Stimulated activated naive B cell treated with anti-CD40 and anti-IgM and Interleukin-4, amounts not matched to agents 10 μg/mL and 1 μg/mL and 100 μg/mL, for 72 hours (primary cell): ENCODE measurements around the gene APOBEC3A.
"Not testable (repeated sequence)": the region's sequence is repeated elsewhere in the genome, so short reads cannot be mapped to it uniquely, and the experiment has no call there.

Source experiments
- ATAC-seq, 2 donors: fragments of 150-1000 bp; cut with Tn5 transposase; replicated peaks; 2 replicates each; pipeline ENCODE4 v1.10.0; 2021; ENCODE audit warnings: moderate library complexity in 1 of 2
- DNase-seq: peaks from one replicate; pipeline ENCODE4 v3.0.0; 2021
- H3K27ac Mint-ChIP-seq: one replicate; pipeline ENCODE4 v1.8.0; 2022; ENCODE audit warnings: mild to moderate bottlenecking, mixed read lengths
- H3K27me3 Mint-ChIP-seq, 2 donors: one replicate each; pipeline ENCODE4 v1.8.0; 2022; ENCODE audit warnings: mixed read lengths in 2 of 2
- H3K36me3 Mint-ChIP-seq, 2 donors: one replicate each; pipeline ENCODE4 v1.8.0; 2022; ENCODE audit warnings: mixed read lengths in 2 of 2, mild to moderate bottlenecking in 1 of 2
- H3K4me1 Mint-ChIP-seq, 2 donors: one replicate each; pipeline ENCODE4 v1.8.0; 2022; ENCODE audit warnings: mixed read lengths in 2 of 2, mild to moderate bottlenecking in 1 of 2
- H3K4me3 Mint-ChIP-seq, 2 donors: one replicate each; pipeline ENCODE4 v1.8.0; 2022; ENCODE audit warnings: mild to moderate bottlenecking in 2 of 2, mixed read lengths in 2 of 2, moderate library complexity in 1 of 2
- H3K9me3 Mint-ChIP-seq, 2 donors: one replicate each; pipeline ENCODE4 v1.8.0; 2022; ENCODE audit warnings: mixed read lengths in 2 of 2, mild to moderate bottlenecking in 1 of 2

The APOBEC3A gene

DNA sequence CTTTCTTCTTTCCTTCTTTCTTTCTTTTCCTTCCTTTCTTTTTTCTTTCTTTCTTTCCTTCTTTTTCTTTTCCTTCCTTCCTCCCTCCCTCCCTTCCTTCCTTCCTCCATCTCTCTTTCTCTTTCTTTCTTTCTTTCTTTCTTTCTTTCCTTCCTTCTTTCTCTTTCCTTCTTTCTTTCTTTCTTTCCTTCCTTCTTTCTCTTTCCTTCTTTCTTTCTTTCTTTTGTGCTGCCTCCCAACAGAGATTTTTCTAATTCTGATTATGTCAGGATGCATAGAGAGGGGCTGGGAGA lies 1.2 kb downstream of the APOBEC3A start:
- H3K4me3 Mint-ChIP-seq, ATAC-seq, H3K36me3 Mint-ChIP-seq, DNase-seq, H3K9me3 Mint-ChIP-seq, H3K27ac Mint-ChIP-seq: not testable (repeated sequence)
- peaks cover 7 to 39% of the 10 kb centered on the region in 2 donors for H3K27me3 Mint-ChIP-seq
- H3K4me1 Mint-ChIP-seq, result peaks cover 23 to 24% of the 10 kb centered on the region in 2 donors

DNA sequence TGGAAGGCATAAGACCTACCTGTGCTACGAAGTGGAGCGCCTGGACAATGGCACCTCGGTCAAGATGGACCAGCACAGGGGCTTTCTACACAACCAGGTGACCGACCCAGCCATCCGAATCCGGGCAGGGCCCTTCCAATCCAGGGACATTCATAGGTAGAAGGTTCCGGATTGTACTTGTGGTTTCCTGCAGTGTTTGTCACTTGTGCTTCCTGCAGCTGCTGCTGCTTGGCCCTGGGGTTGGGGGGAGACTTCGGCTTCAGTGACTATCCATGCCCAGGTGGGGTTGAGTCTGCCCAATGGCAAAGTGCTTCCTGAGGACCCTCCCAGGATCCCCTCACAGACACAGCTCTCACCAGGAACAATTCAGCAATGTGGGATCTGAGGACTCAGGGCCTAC lies 2.2 kb downstream of the APOBEC3A start:
- H3K4me1 Mint-ChIP-seq, result peaks cover 15 to 16% of the 10 kb centered on the region in 2 donors
- H3K9me3 Mint-ChIP-seq, result no peaks in the 10 kb centered on the region
- ATAC-seq (no peak), DNase-seq (no peak)
- no peak overlapping the region for H3K27ac Mint-ChIP-seq
- H3K27me3 Mint-ChIP-seq, result peaks cover 7 to 39% of the 10 kb centered on the region in 2 donors
- H3K4me3 Mint-ChIP-seq, result no peak overlapping the region
- H3K36me3 Mint-ChIP-seq, result no peaks in the 10 kb centered on the region

DNA sequence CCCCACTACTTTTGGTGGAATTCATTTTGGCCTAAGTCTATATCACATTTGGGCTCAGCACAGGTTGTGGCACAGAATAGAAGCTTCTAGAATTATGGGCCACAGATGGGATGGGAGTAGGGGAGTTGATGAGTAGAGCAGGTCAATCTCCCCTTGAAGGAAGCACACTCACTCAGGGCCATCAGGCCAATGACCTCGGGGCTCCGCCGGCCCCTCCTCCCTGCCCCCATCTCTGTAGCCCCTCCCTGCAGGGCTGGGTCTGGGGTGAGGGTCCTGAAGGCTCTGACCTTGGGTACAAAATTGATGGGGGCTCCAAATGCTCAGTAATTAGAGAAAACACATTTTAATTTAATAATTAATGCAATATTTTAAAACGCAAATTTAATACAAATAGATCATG lies 3.3 kb downstream of the APOBEC3A start:
- H3K9me3 Mint-ChIP-seq, H3K4me3 Mint-ChIP-seq, DNase-seq, H3K27ac Mint-ChIP-seq, ATAC-seq, H3K36me3 Mint-ChIP-seq: not testable (repeated sequence)
- H3K27me3 Mint-ChIP-seq, result peaks cover 7 to 38% of the 10 kb centered on the region in 2 donors
- peaks cover 14 to 16% of the 10 kb centered on the region in 2 donors for H3K4me1 Mint-ChIP-seq

DNA sequence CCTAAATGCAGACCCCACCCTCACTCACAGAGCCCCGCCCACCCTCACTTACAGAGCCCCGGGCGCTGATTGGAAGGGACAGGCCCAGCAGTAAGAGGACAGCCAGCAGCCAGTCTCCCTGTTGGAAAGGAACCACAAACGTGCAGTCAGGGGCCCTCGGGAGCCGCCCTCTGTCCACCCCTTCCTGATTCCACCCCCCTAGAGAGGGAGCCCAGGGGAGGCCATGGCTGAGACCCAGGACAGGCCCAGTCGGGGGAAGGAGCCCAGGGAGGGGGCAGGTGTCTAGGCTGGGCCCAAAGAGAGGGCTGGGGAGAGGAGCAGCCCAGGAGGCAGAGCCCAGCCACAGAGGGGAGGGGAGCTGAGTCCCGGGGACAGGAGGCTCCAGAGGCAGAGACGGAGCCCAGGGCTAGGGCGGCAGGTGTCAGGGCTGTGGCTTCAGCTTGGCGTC lies 5.9 kb downstream of the APOBEC3A start:
- not testable (repeated sequence) for H3K9me3 Mint-ChIP-seq, H3K27ac Mint-ChIP-seq, DNase-seq, H3K36me3 Mint-ChIP-seq, H3K4me3 Mint-ChIP-seq, ATAC-seq
- Mint-ChIP-seq H3K27me3 (peaks cover 10 to 16% of the 10 kb centered on the region in 2 donors), H3K4me1 (peaks cover 9 to 17% of the 10 kb centered on the region in 2 donors)

DNA sequence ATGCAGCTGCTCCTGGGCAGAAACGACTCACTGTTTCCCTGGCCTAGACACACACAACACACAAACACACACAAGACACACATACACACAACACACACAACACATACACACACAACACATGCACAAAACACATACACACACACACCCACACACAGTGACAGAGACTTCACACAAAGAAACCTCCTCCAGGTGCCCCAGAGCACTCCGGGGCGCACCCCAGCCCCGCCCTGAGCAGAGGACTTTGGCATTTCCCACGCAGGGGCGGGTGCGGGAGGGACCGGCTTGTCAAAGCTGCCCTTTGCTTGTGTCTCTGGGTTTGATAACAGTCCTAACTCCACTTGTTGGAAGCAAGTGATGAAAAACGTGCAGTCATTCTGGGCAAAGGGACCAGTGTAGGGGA lies 6.5 kb downstream of the APOBEC3A start:
- Mint-ChIP-seq H3K4me1 (peaks cover 9 to 18% of the 10 kb centered on the region in 2 donors), H3K36me3 (no peaks in the 10 kb centered on the region), H3K27me3 (peaks cover 7 to 10% of the 10 kb centered on the region in 2 donors), H3K4me3 (no peak overlapping the region), H3K9me3 (no peaks in the 10 kb centered on the region), H3K27ac (no peak overlapping the region)
- DNase-seq (no peak), ATAC-seq (no peak)

DNA sequence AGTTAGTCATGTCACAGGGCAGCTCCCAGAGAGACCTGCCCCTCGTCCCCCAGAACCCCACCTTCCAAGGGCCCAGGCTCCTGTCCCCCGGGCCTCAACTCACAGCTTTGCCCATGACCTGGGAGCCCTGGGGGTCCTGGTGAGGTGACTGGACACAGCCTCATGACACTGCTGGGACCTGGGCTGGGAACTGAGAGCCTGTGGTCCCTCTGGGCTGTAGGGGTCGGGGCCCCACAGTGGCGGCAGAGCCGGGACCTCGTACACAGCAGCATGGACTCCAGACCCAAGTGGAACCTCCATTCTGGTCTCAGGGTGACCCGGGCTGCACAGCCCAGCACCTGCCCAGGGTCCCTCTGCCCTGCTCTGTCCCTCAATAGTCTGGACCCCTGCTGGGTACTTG lies 6.9 kb downstream of the APOBEC3A start:
- H3K9me3 Mint-ChIP-seq, result no peaks in the 10 kb centered on the region
- no peaks in the 10 kb centered on the region for H3K36me3 Mint-ChIP-seq
- ATAC-seq (no peak), DNase-seq (no peak)
- peaks cover 9 to 10% of the 10 kb centered on the region in 2 donors for H3K27me3 Mint-ChIP-seq
- peak overlapping the region; percentile 47 for H3K27ac Mint-ChIP-seq
- H3K4me3 Mint-ChIP-seq, result no peak overlapping the region
- peaks cover 9 to 18% of the 10 kb centered on the region in 2 donors for H3K4me1 Mint-ChIP-seq

DNA sequence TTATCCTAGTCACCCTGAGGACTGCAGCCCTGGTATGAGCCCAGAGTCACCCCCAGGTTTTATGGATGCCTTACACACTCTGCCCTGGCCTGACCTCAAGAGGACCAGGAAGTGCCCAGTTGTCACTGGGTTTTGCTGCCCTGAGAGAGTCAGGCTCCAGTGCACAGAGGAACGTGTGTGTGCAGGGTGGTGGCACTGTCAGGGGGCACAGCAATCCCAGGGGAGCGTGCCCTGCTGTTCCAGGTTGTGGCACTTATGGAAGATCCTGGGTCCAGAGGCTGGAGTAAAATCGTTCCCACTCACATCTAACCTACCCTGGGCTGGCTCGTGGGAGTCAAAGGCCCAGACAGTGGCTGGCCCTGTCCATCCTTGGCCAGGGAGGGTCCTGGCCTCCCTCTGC lies 7.6 kb downstream of the APOBEC3A start:
- peaks cover 6 to 12% of the 10 kb centered on the region in 2 donors for H3K27me3 Mint-ChIP-seq

DNA sequence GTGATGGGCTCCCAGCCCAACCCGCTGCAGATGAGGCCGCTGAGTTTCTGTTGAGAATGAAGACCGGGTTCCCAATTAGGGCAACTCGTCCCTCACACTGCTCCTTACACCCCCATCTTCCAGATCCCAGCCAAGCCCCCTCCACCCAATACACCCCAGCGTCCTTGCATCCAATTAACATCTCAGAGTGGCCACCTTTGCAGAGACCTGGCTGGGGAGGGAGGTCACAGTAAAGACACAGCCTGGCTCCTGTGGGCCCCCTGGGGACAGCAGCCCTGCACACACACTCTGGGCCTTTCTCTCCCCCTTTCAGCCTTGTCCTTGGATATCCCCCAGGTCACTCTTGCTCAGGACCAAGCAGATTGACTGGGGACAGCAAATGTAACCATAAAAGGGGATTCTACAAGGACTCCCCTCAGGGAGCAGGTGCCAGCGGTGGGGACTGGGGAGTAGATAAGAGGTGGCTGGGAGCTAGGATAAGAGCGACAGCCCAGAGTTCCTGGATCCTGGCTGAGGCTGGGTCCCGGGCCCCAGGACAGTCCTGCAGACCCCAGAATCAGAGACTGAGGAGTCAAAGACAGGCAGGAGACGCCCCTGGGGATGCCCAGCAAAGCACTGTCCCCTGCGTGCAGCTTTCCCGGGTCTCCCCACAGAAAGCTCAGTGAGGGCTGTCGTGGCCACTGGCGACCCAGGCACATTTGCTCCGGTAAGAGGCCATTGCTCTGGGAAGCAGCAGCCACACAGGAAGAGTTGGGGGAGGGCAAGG lies 8.4 kb downstream of the APOBEC3A start:
- Mint-ChIP-seq H3K4me3 (no peak overlapping the region), H3K9me3 (no peaks in the 10 kb centered on the region), H3K4me1 (peaks cover 9 to 18% of the 10 kb centered on the region in 2 donors), H3K36me3 (no peaks in the 10 kb centered on the region), H3K27me3 (peaks cover 12 to 20% of the 10 kb centered on the region in 2 donors), H3K27ac (no peak overlapping the region)
- no peak for ATAC-seq
- DNase-seq, result no peak

More for the DNA sequence above, 7.6 kb downstream of the APOBEC3A start:
- Mint-ChIP-seq H3K27ac (no peak overlapping the region), H3K36me3 (no peaks in the 10 kb centered on the region), H3K4me1 (peaks cover 9 to 18% of the 10 kb centered on the region in 2 donors), H3K4me3 (no peak overlapping the region), H3K9me3 (no peaks in the 10 kb centered on the region)
- no peak for DNase-seq
- no peak for ATAC-seq

DNA sequence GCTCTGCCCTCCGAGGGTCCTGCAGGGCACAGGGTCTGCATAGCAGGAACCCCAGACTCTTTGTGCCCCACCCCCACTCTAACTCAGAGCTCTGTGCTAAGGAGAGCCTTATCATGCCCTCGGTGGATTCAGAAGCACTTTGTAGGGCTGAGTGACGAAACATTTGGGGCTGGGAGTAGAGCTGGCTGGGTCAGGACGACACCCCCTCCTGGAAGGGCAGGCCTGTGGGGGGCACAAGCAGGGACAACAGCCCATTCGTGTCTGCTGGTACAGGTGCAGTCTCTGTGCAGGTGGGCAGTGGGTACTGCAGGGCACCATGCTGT lies 8.9 kb downstream of the APOBEC3A start:
- peaks cover 14 to 25% of the 10 kb centered on the region in 2 donors for H3K27me3 Mint-ChIP-seq
- ATAC-seq (no peak), DNase-seq (no peak)
- no peaks in the 10 kb centered on the region for H3K9me3 Mint-ChIP-seq
- H3K4me1 Mint-ChIP-seq, result peaks cover 9 to 18% of the 10 kb centered on the region in 2 donors
- no peak overlapping the region for H3K4me3 Mint-ChIP-seq
- H3K36me3 Mint-ChIP-seq, result no peaks in the 10 kb centered on the region
- H3K27ac Mint-ChIP-seq, result no peak overlapping the region

DNA sequence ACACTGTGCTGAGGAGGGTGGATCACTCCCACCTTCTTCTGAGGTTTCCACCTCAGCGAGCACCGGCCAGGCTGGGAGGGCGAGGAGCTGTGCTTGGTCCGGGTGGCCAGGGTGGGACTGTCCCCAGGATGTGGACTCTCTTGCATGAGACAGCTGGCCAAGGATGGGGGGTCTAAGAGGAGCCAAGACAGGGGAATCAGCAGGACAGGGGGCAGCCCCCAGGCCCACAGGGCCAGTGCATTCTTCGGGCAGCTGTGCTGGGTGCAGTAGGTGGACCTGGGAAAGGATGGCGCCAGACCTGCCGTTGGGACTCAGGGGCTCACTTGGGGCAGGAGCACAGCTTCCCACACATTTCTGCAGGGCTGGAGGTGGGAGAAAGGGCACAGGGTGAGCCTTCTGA lies 9.5 kb downstream of the APOBEC3A start:
- peaks cover 9 to 18% of the 10 kb centered on the region in 2 donors for H3K4me1 Mint-ChIP-seq
- no peak overlapping the region for H3K4me3 Mint-ChIP-seq
- H3K9me3 Mint-ChIP-seq, result no peaks in the 10 kb centered on the region
- H3K27me3 Mint-ChIP-seq, result peaks cover 14 to 31% of the 10 kb centered on the region in 2 donors
- DNase-seq, result no peak
- peak overlapping the region; percentile 70 for H3K27ac Mint-ChIP-seq
- H3K36me3 Mint-ChIP-seq, result no peaks in the 10 kb centered on the region
- no peak for ATAC-seq

DNA sequence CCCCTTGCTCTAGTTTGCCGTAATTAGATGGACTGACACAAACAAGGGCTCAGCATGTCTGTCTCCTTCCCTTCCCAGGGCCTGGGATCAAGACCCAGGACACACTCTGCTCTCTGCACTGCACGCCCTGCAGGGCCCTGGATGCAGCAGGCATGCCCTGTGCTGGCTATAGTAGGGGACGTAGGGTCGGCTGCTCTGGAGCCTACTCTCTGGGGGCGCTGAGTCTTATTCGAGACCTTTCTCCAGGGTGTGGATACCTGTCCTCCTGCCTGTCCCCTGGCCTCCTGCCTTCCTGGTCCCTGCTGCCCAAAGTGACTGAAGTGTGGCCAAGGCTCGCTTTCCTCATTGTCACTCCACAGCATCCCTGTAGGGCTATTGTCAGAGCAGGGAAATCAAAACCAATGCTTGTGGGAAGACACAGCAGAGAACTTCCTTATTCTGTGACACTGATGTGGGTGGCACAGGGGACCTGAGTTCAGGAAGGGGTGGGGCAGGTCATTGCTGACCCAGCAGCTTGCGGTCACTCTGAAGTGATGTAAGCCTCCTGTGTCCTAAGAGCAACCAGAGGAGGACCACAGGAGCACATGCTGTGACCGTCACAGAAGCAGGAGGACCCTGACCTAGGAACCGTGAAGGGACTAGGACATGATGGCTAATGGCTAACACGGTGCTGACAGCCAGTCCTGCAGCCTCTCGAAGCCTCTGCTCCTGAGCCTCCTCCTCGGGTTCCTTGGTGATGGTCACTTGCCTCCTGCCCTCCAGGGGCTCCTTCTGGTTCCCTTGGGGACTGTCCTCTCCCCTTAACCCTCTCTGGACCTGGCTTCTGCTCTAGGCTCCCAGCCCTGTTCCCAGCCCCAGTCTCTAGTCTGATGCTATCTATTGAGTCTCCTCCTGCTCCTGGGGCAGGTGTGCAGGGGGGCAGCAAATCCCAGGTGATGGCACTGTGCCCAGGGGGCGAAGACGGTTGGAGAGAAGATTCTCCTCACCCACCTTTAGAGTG lies 10.3 kb downstream of the APOBEC3A start:
- no peak overlapping the region for H3K4me3 Mint-ChIP-seq
- no peaks in the 10 kb centered on the region for H3K36me3 Mint-ChIP-seq
- no peaks in the 10 kb centered on the region for H3K9me3 Mint-ChIP-seq
- H3K27ac Mint-ChIP-seq, result no peak overlapping the region
- ATAC-seq (peak; percentile 42 to 78), DNase-seq (no peak)
- H3K4me1 Mint-ChIP-seq, result peaks cover 9 to 18% of the 10 kb centered on the region in 2 donors
- H3K27me3 Mint-ChIP-seq, result peaks cover 14 to 31% of the 10 kb centered on the region in 2 donors

DNA sequence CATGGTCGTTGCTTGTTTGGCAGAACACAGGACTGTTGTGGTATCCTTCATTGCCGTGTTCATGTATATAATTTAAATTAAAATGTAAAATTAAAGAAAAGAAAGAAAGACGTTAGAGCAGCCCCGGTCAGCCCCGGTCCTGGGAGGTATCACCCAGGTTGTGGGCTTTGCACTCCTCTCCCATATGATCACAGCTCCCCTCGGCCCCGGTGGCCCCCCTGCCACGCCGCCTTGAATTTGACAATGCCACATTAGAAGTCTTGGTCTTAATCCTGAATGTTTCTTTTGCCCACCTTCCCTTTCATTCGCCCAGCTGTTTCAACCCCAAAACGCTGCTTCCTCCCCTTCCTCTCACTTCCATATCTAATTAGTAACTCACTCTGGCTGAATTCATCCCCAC lies 11.4 kb downstream of the APOBEC3A start:
- H3K4me1 Mint-ChIP-seq, result peaks cover 9 to 20% of the 10 kb centered on the region in 2 donors
- no peaks in the 10 kb centered on the region for H3K9me3 Mint-ChIP-seq
- H3K4me3 Mint-ChIP-seq, result no peak overlapping the region
- no peak for DNase-seq
- no peaks in the 10 kb centered on the region for H3K36me3 Mint-ChIP-seq
- no peak for ATAC-seq
- H3K27me3 Mint-ChIP-seq, result peaks cover 14 to 31% of the 10 kb centered on the region in 2 donors
- peak overlapping the region; percentile 6 for H3K27ac Mint-ChIP-seq

DNA sequence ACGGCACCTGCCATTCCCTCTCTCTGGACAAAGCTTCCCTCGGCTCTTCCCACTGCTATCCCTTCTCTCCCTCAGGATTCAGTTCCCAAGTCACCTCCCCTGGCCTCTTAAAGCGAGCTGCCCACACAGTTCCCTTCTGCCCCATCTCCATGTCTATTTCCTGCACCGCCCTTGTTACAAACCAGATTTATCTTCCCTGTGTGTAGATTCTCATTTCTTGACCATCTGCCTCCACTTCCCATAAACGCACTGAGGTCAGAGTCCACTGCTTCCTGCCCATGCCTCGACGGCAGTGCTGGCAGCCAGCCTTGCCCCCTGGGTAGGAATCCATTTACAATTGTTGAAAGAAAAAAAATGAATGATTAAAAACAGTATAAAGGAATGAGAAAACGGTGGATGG lies 13.1 kb downstream of the APOBEC3A start:
- Mint-ChIP-seq H3K27ac (no peak overlapping the region), H3K9me3 (no peaks in the 10 kb centered on the region), H3K4me1 (peaks cover 9 to 18% of the 10 kb centered on the region in 2 donors), H3K27me3 (peaks cover 14 to 31% of the 10 kb centered on the region in 2 donors), H3K36me3 (no peaks in the 10 kb centered on the region), H3K4me3 (no peak overlapping the region)
- ATAC-seq, result no peak
- DNase-seq, result no peak

DNA sequence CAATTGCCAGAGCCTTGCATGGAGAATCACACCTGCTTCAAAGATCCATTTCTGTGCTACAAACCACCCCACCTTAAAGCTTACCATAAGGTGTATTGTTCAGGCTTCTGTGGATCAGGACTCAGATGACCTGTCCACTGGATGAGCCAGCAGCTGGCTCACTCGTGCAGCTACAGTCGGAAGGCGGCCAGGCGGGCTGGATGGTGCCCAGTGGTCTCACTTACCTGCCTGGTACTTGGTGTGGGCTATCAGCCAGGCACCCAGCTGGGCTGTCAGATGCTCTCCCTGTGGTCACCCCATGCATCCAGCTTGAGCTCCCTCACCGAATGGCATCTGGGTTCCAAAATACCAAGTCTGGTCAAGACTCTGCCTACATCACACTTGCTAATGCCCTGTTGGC lies 13.8 kb downstream of the APOBEC3A start:
- Mint-ChIP-seq H3K9me3 (no peaks in the 10 kb centered on the region), H3K4me1 (peaks cover 9 to 18% of the 10 kb centered on the region in 2 donors), H3K27me3 (peaks cover 14 to 31% of the 10 kb centered on the region in 2 donors), H3K27ac (no peak overlapping the region), H3K4me3 (no peak overlapping the region), H3K36me3 (no peaks in the 10 kb centered on the region)
- ATAC-seq (no peak), DNase-seq (no peak)
